Natural killer cell treated with Interleukin-12 subunit alpha and Interleukin-12 subunit beta and Interleukin-15 and Interleukin-18, amount 100 ng/mL, for 72 hours (primary cell): Measurements from ENCODE around the gene CLCN4. TPM values are rescaled to one million over a fixed set of nuclear protein-coding genes. Genes with fewer than 3 reads are reported as not detected.

Source experiments
- ATAC-seq, 2 donors: fragments of 150-1000 bp; cut with Tn5 transposase in 1 of 2; sonication (Bioruptor Pico), chemical (Tn5 transposase) in 1 of 2; 2 replicates each; pipeline ENCODE4 v1.10.0; 2021
- DNase-seq: peaks from one replicate; pipeline ENCODE4 v3.0.0; 2022; ENCODE audit warnings: low spot score
- H3K27ac Mint-ChIP-seq, 2 donors: 1 replicate in 1 of 2; 2 replicates in 1 of 2; pipeline ENCODE4 v1.8.0; 2022; ENCODE audit warnings: mixed read lengths in 2 of 2, mild to moderate bottlenecking in 1 of 2, moderate library complexity in 1 of 2
- H3K27me3 Mint-ChIP-seq, 2 donors: 1 replicate in 1 of 2; 2 replicates in 1 of 2; pipeline ENCODE4 v1.8.0; 2022; ENCODE audit warnings: mixed read lengths in 2 of 2
- H3K36me3 Mint-ChIP-seq: one replicate; pipeline ENCODE4 v1.8.0; 2022; ENCODE audit warnings: mixed read lengths
- H3K4me1 Mint-ChIP-seq, 2 donors: 1 replicate in 1 of 2; 2 replicates in 1 of 2; pipeline ENCODE4 v1.8.0; 2022; ENCODE audit warnings: low read depth in 2 of 2, mixed read lengths in 2 of 2, mild to moderate bottlenecking in 1 of 2
- H3K4me3 Mint-ChIP-seq: one replicate; pipeline ENCODE4 v1.8.0; 2022; ENCODE audit warnings: mixed read lengths
- H3K9me3 Mint-ChIP-seq: 2 replicates; pipeline ENCODE4 v1.8.0; 2022; ENCODE audit warnings: mixed read lengths
- total RNA-seq, 2 donors: library from RNA; stranded (reverse); gene quantifications; one replicate each; pipeline ENCODE4 v1.2.3, GENCODE V29; 2022

Gene CLCN4
- not detected for total RNA-seq

- no peaks in the 10 kb centered on the region for H3K9me3 Mint-ChIP-seq
- H3K36me3 Mint-ChIP-seq, result no peaks in the 10 kb centered on the region
- no peak within 1 kb of the TSS for H3K27ac Mint-ChIP-seq
- ATAC-seq, result peak in 1 of 2 donors; percentile 56
- peaks cover 0 to 3% of the 10 kb centered on the region in 2 donors for H3K4me1 Mint-ChIP-seq
- no peak within 1 kb of the TSS for H3K4me3 Mint-ChIP-seq
- DNase-seq, result no peak
- peaks cover 28 to 37% of the 10 kb centered on the region in 2 donors for H3K27me3 Mint-ChIP-seq
Measured at GRCh38 chrX:10156199-10157031, at the start of gene CLCN4. TSS of gene CLCN4 (plus strand) at chrX:10156975. CDS start at chrX:10185033, 28,058 bp downstream.

GRCh38 chrX:10107483-10107882, 49.3 kb upstream of the CLCN4 start:
- H3K9me3 Mint-ChIP-seq, result no peaks in the 10 kb centered on the region
- H3K36me3 Mint-ChIP-seq, result no peaks in the 10 kb centered on the region
- DNase-seq, result no peak
- peak overlapping the region; percentile 10 to 68 for H3K27ac Mint-ChIP-seq
- peaks cover 2 to 9% of the 10 kb centered on the region in 2 donors for H3K4me1 Mint-ChIP-seq
- ATAC-seq, result no peak
- H3K27me3 Mint-ChIP-seq, result no peaks in the 10 kb centered on the region
- H3K4me3 Mint-ChIP-seq, result peak overlapping the region; percentile 17

- no peaks in the 10 kb centered on the region for H3K36me3 Mint-ChIP-seq
- ATAC-seq (no peak), DNase-seq (no peak)
- no peak overlapping the region for H3K4me3 Mint-ChIP-seq
- no peaks in the 10 kb centered on the region for H3K9me3 Mint-ChIP-seq
- peaks cover 5 to 13% of the 10 kb centered on the region in 2 donors for H3K4me1 Mint-ChIP-seq
- no peak overlapping the region for H3K27ac Mint-ChIP-seq
- H3K27me3 Mint-ChIP-seq, result no peaks in the 10 kb centered on the region
Measured at GRCh38 chrX:10108288-10108687, 48.5 kb upstream of the CLCN4 start.

GRCh38 chrX:10109695-10110094, 47.1 kb upstream of the CLCN4 start:
- Mint-ChIP-seq H3K27me3 (no peaks in the 10 kb centered on the region), H3K9me3 (no peaks in the 10 kb centered on the region), H3K4me1 (peaks cover 5 to 13% of the 10 kb centered on the region in 2 donors)

GRCh38 chrX:10110316-10110935, 46.3 kb upstream of the CLCN4 start:
- no peak for ATAC-seq

More at GRCh38 chrX:10109695-10110094, 47.1 kb upstream of the CLCN4 start:
- H3K36me3 Mint-ChIP-seq, result no peaks in the 10 kb centered on the region
- H3K4me3 Mint-ChIP-seq, result no peak overlapping the region
- no peak overlapping the region for H3K27ac Mint-ChIP-seq
- no peak for ATAC-seq
- no peak for DNase-seq

GRCh38 chrX:10110984-10111363, 45.8 kb upstream of the CLCN4 start:
- no peaks in the 10 kb centered on the region for H3K9me3 Mint-ChIP-seq

More at GRCh38 chrX:10110316-10110935, 46.3 kb upstream of the CLCN4 start:
- Mint-ChIP-seq H3K36me3 (no peaks in the 10 kb centered on the region), H3K27me3 (no peaks in the 10 kb centered on the region), H3K9me3 (no peaks in the 10 kb centered on the region), H3K4me3 (peak overlapping the region; percentile 70), H3K4me1 (peaks cover 5 to 16% of the 10 kb centered on the region in 2 donors), H3K27ac (peak overlapping the region; percentile 77 to 78)
- DNase-seq, result no peak

GRCh38 chrX:10111364-10112148, 45.2 kb upstream of the CLCN4 start:
- ATAC-seq (peak; percentile 43 to 59), DNase-seq (no peak)
- H3K36me3 Mint-ChIP-seq, result no peaks in the 10 kb centered on the region
- H3K27ac Mint-ChIP-seq, result peak overlapping the region; percentile 77 to 78
- H3K4me3 Mint-ChIP-seq, result peak overlapping the region; percentile 70
- H3K9me3 Mint-ChIP-seq, result no peaks in the 10 kb centered on the region
- H3K27me3 Mint-ChIP-seq, result no peaks in the 10 kb centered on the region
- H3K4me1 Mint-ChIP-seq, result peaks cover 5 to 16% of the 10 kb centered on the region in 2 donors

More at GRCh38 chrX:10110984-10111363, 45.8 kb upstream of the CLCN4 start:
- peak; percentile 46 to 63 for ATAC-seq
- no peaks in the 10 kb centered on the region for H3K36me3 Mint-ChIP-seq
- peak overlapping the region; percentile 77 to 78 for H3K27ac Mint-ChIP-seq
- no peak for DNase-seq
- peaks cover 5 to 16% of the 10 kb centered on the region in 2 donors for H3K4me1 Mint-ChIP-seq
- peak overlapping the region; percentile 70 for H3K4me3 Mint-ChIP-seq
- H3K27me3 Mint-ChIP-seq, result no peaks in the 10 kb centered on the region

- Mint-ChIP-seq H3K9me3 (no peaks in the 10 kb centered on the region), H3K27ac (peak overlapping the region in 1 of 2 donors; percentile 77), H3K4me1 (peaks cover 5 to 16% of the 10 kb centered on the region in 2 donors), H3K36me3 (no peaks in the 10 kb centered on the region), H3K4me3 (peak overlapping the region; percentile 54), H3K27me3 (no peaks in the 10 kb centered on the region)
- DNase-seq (no peak), ATAC-seq (peak in 1 of 2 donors; percentile 58)
Measured at GRCh38 chrX:10112510-10112909, 44.3 kb upstream of the CLCN4 start.

- Mint-ChIP-seq H3K9me3 (no peaks in the 10 kb centered on the region), H3K36me3 (no peaks in the 10 kb centered on the region), H3K4me1 (peaks cover 12 to 19% of the 10 kb centered on the region in 2 donors), H3K27me3 (no peaks in the 10 kb centered on the region), H3K4me3 (no peak overlapping the region), H3K27ac (no peak overlapping the region)
- ATAC-seq, result no peak
- no peak for DNase-seq
Measured at GRCh38 chrX:10115082-10115481, 41.7 kb upstream of the CLCN4 start.

GRCh38 chrX:10117301-10117700, 39.5 kb upstream of the CLCN4 start:
- DNase-seq (no peak), ATAC-seq (no peak)
- H3K27me3 Mint-ChIP-seq, result no peaks in the 10 kb centered on the region
- no peak overlapping the region for H3K27ac Mint-ChIP-seq
- H3K4me1 Mint-ChIP-seq, result peaks cover 32 to 34% of the 10 kb centered on the region in 2 donors
- H3K9me3 Mint-ChIP-seq, result no peaks in the 10 kb centered on the region
- H3K4me3 Mint-ChIP-seq, result no peak overlapping the region
- H3K36me3 Mint-ChIP-seq, result no peaks in the 10 kb centered on the region

GRCh38 chrX:10117864-10118377, 38.9 kb upstream of the CLCN4 start:
- DNase-seq (no peak), ATAC-seq (no peak)
- H3K36me3 Mint-ChIP-seq, result no peaks in the 10 kb centered on the region
- H3K9me3 Mint-ChIP-seq, result no peaks in the 10 kb centered on the region
- no peak overlapping the region for H3K27ac Mint-ChIP-seq
- H3K4me1 Mint-ChIP-seq, result peaks cover 30 to 31% of the 10 kb centered on the region in 2 donors
- no peak overlapping the region for H3K4me3 Mint-ChIP-seq
- no peaks in the 10 kb centered on the region for H3K27me3 Mint-ChIP-seq

- H3K9me3 Mint-ChIP-seq, result no peaks in the 10 kb centered on the region
- H3K27me3 Mint-ChIP-seq, result no peaks in the 10 kb centered on the region
- peaks cover 28 to 31% of the 10 kb centered on the region in 2 donors for H3K4me1 Mint-ChIP-seq
- DNase-seq (no peak), ATAC-seq (no peak)
- no peak overlapping the region for H3K27ac Mint-ChIP-seq
- no peak overlapping the region for H3K4me3 Mint-ChIP-seq
- H3K36me3 Mint-ChIP-seq, result no peaks in the 10 kb centered on the region
Measured at GRCh38 chrX:10118530-10118929, 38.2 kb upstream of the CLCN4 start.

GRCh38 chrX:10119399-10119990, 37.3 kb upstream of the CLCN4 start:
- Mint-ChIP-seq H3K27ac (peak overlapping the region; percentile 69 to 74), H3K27me3 (no peaks in the 10 kb centered on the region), H3K36me3 (no peaks in the 10 kb centered on the region), H3K4me3 (no peak overlapping the region), H3K9me3 (no peaks in the 10 kb centered on the region), H3K4me1 (peaks cover 28 to 31% of the 10 kb centered on the region in 2 donors)
- DNase-seq (peak; percentile 78), ATAC-seq (peak; percentile 91 to 94)
